HG03060 (cell line): ENCODE results near the gene PDZD7.

Experiments
- ATAC-seq: cut with Tn5 transposase; IDR thresholded peaks from one replicate; pipeline ENCODE4 v1.9.1; 2021; ENCODE audit warnings: low read depth, moderate number of reproducible peaks; ENCODE audit not compliant: unreplicated experiment

Gene PDZD7

DNA sequence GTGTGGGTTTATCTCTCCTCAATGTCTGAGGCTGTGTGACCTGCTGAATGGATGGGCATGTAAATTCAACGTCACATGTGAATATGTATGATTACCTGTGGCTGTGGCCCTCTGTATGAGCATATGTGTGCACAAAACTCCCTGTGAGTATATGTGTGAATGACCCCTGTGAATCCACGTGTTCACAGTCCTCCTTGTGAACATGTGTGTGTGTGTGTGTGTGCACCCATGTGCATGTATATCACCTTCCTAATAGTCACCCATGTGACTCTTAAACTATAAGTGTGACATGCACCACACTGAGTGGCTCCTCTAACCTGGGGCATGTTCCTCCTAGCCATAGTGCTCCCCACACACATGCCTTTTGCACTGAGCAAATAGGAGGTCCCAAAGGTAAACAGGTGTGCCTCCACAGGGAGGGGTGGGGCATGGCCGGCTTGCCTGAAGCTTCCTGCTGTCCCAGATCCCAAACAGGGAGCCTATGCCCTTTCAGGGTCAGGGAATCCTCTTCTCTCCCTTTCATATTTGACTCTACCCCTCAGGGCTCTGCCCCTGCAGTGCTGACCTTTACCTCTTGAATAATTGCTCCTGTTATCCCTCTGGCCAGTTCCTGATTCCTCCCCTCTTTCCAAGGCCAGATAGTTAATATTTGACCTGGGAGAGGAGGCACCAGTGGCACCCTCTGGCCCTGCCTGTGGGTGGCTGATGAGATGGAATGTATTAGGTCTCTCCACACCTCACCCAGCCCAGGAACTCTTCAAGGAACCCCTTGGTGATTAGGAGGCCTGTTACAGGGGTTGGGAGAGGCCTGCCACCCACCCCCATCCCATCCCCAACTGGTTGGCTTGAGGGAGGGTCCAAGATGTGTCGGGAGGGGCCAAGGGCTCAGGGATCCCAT is 59.8 kb downstream of the PDZD7 start:
- ATAC-seq, result no peak

DNA sequence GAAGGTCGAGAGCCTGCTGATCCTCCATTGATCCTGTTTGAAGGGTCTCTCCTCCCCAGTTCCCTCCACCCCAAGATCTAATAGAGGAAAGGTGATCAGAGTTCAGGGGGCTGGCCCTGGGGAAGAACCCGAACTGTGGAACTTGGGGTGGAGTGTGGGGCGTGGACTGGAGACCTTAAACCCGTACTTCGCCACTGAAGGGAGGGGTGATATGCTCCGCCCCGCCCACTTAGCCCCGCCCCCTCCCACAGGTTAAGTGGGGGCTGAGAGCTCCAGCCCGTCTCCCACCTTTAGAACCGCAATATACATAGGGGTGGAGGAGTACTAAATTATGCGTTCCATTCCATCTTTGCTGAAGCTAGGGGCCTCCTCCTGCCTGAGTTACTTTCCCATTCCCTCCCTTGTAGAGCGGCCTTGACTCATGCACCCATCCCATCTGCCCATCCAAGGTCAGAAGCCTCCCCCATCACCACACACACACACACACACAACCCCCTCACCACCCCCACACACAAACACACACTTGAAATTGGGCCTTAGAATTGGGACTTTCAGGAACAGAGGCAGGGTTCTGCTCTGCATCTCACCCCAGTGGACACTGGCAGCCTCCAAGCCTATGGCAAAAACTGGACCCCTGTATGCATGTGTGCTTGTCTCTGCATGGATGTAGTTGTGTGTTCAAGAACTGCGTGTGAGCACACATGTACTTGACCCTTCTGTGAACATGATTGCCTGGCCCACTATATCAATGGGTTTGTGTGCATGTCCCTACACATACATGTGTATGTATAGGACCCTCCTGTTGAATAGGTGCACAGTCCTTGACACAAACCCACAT is 60.6 kb downstream of the PDZD7 start:
- ATAC-seq, result no peak

DNA sequence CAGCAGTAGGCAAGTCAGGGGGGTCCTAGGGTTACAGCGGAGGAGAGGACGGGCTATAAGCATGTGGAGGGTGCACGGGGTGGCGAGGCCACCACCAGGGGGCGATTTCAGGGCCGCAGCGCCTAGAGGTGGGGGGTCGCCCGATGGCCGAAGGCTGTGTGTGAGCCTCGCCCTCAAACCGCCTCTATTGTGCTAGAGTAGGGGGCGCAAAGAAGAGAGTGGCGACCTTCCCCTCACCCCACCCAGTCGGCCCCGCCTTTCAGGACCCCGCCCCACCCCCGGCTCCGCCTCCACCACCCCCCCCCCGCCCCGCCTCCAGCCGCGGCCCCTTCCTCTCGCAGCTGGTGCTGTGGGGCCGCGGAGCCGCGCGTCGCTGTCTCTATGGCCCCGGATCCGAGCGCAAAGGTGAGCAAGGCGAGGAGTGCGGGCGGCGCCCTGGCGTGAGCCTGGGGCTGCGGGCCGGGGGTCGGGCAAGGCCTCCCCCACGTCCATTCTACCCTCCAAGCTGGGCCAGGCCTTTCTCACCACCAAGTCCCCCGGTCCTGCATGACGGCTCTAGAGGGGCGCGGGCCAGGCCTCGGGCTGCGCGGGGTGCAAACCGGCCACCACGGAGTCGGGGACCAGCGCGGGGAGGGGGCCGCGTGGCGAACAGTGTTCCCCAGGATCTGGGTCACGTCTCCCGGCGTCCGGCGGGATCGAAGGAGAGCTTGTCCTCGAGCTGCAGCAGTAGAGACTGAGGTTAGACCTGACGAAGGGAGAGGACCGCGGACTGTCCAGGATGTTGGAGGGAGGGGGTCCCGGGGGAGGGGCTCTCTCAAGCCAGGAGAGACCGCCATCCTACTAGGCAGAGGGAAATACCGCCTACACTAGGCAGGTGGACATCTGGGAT is 61.5 kb downstream of the PDZD7 start, which contains the start of gene SEMA4G:
TSS of gene SEMA4G (plus strand) at position 318 of the 889 bp plus-strand sequence. CDS start 3,409 bp downstream, outside the sequence.
- ATAC-seq, result no peak

DNA sequence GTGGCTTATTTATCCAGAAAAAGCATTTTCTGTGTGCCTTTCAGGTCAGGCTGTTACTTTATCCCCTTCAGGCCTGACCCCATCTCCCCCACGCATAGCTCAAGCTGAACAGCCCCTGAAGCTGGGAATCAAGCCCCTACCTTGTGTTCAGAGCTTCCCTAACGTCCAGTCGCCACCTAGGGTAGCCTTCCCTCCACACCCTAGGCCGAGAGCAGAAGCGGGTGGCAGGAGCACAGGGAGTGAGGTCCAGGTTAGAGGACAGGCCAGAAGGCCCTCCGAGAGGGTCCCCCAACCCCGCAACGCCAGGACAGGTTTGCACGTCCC is 62.1 kb downstream of the PDZD7 start:
- no peak for ATAC-seq

DNA sequence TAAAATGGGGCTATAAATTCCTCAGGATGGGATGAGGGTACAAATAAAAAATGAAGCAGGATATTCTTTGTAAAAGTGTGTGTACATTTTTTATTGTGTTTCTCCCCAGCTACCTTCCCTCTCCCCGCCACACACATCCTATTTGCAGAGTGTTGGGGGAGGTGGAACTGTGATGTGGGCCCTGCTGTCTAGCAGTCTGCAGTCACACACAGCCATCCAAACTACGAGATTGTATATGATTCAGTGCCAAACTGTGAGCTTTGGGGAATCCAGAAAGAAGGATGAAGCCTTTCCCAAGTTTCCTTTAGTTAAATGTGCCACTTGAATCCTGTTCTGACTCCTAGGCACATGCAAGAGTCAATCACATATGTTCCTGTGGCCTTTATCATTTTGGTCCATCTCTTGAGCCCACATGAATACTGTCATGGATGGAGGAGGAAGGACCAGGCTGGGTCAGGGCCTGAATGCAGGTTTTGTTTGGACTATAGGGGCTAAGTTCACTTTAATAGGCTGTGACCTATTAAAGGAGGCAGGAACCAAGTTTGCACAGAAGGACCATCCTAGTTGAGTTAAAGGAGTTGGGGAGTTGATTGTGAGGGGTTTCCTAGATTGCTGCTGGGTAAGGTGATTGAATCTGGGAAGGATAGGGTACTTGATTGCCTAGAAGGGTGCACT is 62.7 kb downstream of the PDZD7 start:
- ATAC-seq, result no peak

DNA sequence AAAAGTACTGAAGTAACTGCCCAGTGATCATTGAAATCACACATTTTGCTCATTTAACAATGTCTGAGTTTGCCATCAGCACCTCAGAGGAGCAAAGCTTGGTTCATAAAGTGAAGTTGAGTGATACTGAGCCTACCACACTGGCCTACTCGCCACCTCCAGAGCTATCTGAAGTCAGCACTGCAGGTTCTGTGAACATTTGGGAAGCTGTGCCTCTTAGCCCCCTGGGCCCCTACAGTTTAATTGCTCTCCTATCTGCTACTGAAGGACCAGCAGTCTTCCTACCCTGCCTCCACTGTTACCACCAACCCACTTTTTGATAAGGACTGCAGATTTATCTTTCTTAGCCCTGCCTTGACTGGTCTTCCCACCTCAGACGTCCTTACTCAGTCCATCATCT is 63.6 kb downstream of the PDZD7 start:
- no peak for ATAC-seq

DNA sequence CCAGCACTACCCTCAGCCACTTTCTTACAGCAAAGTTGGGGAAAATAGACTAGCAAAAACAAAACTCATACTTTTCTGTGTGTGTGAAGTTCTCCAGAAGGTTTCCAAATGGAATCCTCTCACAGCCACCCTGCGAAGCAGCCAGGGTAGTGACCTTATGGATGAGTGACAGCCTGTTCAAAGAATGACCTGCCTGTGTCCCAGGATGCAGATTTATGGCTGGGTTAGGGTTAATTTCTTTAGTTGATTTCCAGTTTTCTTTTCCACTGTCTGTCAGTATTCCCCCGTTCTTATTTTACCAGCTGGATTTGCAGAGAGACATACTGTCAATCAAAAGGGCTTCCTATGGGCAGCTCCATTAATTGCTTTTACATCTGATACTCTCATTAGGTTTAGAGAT is 64.0 kb downstream of the PDZD7 start:
- ATAC-seq, result no peak

DNA sequence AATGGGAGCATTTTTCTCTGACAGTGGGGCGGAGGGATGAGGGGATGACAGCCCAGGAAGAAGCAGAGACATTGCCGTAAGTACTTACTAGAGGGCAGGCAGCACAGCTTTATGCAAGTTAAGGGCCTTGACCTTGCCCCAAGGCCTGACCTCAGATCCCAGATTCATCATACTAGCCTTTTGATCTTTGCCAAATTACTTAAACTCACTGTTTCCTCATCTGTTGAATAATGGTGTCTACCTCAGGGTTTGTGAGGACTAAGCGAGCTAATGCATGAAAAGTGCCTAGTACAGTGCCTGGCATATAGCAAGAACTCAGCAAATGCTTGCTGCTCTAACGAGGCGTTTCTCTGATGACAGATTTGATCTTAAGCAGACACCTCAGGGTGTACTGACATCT is 65.1 kb downstream of the PDZD7 start:
- ATAC-seq, result no peak

DNA sequence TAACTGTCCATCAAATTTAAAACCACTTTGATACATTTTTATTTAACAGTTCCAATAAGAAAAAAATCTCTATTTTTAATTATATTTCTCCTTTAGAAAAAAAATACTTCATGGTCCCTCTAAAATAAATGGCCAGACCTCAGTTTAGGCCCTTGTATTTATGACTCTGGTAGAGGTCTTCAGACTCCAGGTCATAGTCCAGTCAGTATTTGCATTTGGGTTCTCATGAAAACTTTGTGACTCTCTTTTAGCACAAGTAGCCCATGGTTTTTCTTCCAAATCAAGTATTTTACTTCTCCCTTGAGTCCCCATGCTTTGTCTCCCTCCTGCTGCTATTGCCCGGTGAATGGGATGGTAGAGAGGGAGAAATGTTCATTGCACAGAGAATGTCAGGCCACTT is 67.1 kb downstream of the PDZD7 start:
- no peak for ATAC-seq

DNA sequence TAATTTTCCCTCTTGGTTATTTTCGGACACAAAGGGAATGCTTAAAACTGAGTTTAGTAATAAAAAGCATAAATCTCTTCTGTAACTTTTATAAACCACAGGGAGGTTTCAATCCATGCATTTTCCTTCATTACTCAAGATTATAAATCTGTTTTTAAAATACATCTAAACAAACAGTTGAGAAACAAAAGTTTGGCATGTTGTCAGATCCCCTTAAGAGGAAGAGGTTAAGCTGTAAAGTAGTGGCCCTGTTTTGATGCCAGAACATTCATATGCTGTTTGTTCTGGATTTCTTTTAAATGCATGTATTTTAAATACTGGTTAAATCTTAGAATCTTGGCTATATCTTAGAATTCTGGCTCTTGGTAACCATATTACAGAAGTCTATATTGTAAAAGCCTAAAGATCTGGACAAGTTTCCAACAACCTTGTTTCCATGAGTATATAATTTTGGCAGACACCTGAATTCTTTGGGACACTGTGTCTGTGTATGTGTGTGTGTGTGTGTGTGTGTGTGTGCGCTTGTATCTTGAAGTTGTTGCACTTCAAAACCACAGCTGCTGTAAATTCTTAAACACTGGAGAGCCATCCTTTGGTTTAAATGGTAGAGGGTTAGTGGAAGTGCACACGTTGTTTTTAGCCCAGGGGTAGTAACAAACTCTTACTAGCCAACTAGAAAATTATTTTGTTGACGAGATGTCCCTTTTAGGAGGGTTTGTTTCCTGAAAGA is 68.4 kb downstream of the PDZD7 start:
- ATAC-seq, result no peak

DNA sequence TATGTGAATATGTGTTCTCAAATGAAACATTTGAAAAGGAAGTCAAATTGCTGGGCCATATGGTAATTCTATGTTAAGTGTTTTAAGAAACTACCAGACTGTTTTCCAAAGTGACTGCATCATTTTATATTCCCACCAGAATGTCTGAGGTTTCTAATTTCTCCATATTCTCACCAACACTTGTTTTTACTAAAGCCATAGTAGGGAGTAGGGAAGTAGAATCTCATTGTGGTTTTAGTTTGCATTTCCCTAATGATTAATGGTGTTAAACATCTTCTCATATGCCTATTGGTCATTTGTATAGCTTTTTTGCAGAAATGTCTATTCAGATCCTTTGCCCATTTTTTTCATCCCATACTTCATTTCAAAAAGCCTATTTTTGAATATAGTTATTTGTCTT is 70.7 kb downstream of the PDZD7 start:
- no peak for ATAC-seq
